HG03025 (cell line): ENCODE data around the gene SPRING1.

Source experiments
- ATAC-seq: cut with Tn5 transposase; IDR thresholded peaks from one replicate; pipeline ENCODE4 v1.9.1; 2021; ENCODE audit warnings: mild to moderate bottlenecking, moderate library complexity; ENCODE audit not compliant: unreplicated experiment, low FRiP score

SPRING1 gene

DNA sequence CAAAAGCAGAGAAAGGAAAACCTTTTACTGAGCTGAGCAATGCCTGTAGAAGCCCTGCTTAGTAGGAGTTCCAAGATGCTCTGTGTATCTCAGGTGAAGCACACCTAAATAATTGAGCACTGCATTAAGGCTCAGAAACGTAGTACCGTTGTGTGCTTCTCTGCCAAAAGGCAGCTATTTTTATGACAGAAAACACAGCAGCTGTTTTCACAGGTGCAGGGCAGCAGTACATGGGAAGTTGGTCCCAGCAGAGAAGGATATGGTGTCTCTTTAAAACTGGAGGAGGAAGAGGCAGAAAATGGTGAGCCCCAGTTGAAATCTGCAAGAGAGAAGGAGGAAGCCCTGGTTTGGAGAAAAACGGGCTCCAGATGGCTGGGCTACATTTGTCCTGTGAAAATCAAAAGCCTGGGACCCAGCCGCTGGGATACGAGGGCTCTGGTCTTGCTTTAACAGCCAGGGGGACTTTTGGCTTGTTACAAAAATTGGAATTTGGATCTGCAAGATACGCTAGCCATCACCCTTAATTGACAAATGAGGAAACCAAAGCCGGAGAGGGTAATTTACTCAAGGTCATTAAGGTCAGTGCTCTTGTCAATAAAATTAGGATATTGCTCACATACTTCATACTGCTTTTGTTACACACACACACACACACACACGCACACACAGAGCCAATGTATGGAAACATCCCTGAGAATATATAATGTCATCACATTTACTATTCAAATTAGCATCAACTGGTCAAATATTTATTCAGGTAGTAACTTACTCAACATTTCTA is 27.3 kb downstream of the SPRING1 start:
- ATAC-seq = no peak

DNA sequence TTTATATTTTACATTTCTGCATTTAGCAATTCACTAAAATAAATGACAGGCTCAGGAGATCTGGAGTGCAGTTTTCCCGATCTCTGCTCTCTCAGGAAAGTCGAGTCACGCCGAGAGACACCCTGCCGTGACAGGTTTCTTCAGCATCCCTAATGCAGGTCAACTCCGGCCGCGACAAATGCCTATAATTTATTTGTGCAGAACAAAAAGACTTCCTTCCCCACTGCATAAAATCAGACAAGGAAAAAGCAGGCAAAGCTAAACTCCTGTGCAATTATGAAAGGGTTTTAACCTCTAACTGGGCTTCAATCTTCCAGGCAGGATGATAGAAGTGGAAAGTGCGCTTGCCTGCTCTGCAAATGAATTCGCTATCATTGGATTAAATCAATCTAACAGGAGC is 28.1 kb downstream of the SPRING1 start:
- no peak for ATAC-seq

DNA sequence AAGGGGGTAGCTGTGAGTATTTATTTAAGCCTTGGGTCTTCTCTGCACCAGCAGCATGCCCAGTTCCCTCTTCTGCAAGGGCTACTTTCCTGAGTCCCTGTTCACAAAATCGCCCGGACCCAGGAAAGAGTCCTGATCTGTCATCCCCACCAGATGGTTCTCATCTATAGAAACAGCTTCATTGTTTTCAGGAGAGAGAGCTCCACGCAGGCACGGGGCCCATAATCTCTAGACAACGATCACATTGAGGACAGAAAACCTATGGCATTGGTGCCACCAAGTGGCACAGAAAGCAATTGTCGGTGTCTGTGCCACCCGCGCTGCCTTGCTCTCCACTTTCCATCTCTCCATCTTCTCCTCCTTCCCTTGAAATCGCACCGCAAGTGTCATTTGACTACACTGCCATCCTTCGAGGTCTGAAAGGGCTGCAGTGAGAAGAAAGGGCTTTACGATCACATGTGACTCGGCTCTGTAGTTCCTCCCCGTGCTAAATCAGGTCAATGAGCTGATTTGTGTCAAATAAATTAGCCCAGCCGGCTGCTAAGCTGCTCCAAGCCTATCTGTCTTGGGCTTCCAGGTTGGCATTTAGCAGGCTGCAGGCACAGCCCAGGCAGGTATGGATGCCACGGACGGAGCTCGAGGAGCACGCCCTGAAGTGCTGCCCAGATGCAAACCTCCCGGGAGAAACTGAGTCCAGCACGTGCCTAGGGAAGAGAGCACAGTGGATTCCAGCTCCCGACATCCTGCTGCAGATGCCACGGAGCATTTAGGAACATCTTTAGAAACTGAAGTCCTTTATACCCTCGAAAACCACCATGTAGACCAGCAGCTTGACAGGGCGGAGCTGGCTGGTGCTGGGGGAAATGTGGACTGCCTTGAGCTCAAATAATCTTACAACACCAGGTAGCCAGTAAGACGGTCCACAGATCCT is 28.8 kb downstream of the SPRING1 start:
- ATAC-seq = no peak

DNA sequence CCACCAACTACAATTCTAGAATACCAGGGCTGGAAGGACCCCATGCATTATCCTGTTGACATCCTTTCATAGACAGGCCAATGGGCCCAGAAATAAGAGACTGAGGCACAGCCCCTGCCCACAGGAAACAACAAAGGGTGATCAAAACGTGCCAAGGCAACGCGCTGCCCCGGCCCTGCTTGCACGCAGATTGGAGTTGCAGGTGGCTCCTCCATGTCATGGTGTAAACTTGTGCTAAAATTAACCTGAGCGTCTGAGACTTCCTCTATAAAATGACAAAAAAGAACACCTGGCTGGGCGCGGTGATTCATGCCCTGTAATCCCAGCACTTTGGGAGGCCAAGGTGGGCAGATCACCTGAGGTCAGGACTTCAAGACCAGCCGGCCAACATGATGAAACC is 30.1 kb downstream of the SPRING1 start:
- no peak for ATAC-seq

DNA sequence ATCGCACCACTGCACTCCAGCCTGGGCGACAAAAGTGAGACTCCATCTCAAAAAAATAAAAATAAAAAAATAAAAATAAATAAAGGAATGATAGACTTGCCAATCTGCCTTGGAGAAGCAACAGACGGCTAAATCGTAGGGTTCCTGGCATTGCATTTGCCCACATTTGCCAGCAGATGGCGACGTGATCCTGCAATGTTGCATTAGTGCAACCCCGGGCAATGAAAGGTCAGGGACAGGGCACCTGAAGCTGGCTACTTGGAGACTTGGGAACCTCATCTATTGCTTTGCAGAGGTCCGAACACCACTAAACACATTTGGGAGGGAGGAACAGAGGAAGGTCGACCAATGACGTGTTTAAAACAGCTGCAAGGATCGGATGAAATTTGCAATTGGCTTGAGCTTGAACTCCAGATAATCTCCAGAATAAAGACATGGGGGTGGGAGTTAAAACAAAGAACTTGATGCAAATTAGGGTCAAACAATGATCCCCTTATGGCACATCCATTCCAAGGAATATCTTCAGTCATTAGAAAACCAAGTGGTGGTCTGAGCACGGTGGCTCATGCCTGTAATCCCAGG is 34.6 kb downstream of the SPRING1 start:
- no peak for ATAC-seq

DNA sequence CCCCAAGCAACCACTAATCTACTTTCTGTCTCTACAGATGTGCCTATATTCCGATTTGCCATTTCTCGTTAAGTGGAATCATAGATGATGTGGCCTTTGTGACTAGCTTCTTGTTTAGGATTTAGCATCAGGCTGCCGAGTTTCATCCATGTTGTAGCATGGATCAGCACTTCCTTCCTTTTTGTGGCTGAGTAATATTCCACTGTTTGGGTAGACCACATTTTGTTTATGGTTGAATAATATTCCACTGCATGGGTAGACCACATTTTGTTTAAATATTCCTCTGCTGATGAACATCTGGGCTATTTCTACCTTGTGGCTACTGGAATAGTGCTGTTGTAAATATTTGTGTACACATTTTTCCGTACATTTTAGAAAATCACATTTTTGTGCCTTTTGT is 36.4 kb downstream of the SPRING1 start:
- no peak for ATAC-seq

DNA sequence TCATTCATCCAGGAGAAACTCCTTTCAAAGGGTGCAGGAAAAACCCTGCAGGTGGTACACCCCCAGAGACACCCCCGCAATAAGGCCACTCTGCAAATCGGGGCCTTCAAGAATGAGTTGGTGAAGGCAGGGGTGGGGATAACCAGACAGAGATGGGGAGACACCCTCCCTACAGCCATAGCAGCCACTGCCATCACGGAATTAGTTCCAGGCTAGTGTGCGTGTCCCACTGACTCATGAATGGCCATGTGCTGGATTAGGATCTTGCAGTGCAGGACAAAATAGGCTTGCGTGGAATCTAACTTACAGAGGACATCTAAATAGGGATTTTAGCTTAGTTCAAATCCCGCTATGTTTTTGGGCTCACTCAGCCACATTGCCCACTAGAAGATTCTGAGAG is 37.8 kb downstream of the SPRING1 start:
- ATAC-seq = no peak

DNA sequence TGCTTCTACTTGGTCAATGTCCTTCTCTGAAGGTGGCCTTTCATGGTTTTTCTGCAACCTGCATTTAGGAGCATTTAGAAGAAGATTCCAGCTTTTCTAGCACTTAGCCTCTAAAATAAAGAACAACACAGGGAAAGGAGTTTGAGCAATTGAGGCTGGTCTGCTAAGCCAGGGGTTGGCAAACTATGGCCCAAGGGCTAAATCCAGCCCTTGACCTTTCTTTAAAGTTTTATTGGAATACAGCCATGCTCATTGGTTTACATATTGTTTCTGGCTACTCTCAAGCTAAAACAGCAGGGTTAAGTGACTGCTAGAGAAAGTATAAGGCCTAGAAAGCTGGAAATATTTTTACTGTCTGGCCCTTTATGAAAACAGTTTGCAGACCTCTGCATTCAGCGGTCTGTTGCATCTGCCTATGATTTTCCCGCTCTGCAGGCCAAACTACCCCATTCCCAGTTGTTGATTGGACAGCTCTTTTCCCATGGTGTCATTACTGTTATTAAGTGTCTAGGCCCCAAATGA is 39.3 kb downstream of the SPRING1 start:
- no peak for ATAC-seq

DNA sequence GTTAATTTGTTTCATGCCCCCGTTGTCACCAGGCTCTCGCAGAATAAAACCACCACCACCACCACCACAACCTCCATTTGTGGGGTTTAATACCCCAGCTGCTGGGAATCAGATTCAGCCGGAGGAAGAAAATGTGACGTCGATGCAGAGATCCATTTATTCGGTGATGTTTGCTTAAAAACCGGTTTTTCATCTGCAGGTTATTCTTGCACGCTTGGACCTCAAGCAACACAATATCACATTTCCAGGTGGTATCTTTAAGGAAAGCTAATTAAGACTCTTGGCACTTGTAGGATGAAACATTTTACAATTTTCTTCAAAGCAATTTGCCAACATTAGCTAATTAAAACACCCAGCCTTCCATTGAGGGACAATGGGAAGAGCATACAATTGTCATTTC is 39.8 kb downstream of the SPRING1 start:
- no peak for ATAC-seq

DNA sequence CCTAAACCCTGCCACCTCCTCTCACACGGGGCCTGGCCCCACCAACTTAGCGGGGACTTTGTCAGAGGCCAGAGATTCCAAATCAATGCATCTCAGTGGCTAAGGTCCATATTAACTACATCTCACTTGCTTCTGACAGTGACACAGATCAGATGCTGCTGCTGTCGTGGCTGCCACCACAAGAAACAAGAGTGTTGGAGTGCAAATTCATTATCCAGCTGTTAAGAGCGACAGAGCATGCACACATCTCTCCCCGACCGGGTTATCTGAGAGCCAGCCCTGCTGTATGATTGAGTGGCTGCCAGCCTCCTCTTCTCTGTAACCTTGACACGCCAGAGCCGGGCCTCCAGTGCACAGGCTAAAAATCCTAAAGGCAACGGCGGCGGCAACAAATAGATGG is 40.2 kb downstream of the SPRING1 start:
- ATAC-seq = no peak

DNA sequence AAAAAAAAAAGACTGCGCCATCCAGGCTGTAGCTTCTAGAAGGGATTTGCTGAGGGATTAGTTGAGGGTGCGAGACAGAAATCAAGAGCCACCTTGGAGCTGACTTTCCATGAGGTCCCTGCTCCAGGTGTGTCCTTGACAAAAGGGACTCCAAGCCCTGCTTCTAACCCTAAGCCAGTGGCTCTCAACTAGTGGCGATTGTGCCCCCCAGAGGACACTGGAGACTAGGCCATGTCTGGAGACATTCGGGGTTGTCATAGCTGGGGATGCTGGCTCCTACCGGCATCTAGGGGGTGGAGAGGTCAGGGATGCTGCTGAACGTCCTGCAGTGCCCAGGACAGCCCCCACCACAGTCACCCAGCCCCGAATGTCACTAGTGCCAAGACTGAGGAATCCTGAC is 40.6 kb downstream of the SPRING1 start:
- no peak for ATAC-seq

DNA sequence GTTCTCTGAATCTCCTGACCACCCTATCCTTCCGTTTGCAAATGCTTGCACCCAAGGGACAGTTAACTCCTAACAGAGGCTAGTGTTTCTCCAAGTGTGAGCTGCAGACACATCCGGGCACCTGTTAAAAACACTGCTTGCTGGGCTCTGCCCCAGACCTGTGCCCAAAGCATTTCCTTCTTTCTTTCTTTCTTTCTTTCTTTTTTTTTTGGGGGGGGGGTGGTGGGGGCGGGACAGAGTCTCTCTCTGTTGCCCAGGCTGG is 42.5 kb downstream of the SPRING1 start:
- ATAC-seq = no peak

DNA sequence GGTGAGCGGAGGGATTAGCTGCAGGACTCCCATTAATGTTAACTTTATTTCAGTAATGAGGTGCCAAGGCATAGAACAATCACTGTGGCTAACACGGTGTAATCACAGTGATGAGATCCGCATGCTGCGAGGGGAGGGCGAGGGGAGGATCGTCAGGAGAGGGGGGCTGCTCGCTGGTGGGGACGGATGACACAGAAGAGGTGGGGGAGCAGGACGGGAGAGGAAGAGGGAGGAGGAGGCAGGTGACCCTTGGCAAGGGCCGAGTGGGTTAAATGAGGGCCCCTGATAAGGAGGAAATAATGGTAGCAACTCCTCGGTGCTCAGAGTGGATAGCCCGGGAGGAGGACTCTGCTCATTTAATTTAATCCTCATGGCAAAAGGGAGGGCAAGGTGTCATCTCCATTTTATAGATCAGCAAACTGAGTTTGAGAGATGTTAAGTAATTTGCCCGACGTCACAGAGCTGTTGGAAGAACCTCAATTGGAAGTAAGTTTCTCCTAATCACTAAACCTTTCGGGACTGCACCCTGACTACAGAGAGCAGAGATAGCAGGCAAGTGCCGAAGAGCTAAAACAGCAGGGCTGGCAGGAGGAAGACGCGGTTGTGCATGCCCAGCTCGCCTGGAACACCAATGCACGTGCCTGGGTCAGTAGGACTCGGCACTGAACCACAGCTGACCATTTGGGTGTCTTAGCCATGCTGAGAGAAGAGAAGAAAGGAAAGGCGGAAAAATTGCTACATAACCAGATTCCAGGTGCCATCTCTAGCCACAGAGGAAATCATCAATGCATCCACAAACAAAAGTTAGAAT is 43.0 kb downstream of the SPRING1 start:
- no peak for ATAC-seq

DNA sequence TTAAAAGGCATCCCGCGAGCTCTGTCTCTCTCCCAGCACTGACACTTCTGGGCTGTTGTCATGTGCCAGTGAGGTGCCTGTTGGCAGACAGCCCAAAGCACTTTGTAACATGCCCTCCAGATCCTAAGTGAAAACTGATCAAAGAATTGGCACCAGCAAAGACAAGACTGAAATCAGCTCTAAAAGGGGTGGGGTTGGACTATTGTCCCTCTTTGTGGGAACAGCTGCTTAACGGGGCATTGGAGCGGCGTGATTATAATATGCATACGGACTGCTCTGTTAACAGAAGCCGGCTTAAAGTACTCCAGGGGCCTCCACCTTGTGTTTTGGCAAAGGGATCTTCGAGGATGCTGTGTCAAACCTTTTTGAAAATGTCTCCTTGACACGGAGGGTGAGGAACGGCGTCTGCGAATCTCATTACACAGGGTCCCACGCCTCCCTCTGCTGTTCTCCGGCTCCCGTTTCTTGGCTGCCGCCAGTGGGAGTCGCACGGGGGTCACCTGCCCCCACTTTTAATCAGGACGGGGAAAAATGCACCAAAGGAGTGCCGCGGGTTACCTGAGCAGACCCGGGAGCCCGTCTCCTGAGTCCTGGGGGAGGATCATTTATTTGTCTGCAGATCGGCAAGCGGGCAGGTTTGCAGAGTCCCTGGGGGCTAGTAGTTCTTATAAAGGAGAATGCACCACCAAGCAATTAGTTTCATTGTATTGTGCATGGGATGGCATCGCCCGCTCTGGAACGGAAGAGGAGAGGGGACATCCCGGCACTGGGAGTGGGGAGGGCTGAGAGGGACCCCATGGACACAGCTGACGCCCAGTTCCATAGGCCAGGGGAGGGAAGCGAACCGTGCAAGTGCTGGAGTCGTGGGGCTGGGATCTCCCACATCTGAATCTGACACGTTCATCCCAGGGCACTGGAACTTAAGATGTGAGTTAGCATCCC is 44.3 kb downstream of the SPRING1 start:
- no peak for ATAC-seq

DNA sequence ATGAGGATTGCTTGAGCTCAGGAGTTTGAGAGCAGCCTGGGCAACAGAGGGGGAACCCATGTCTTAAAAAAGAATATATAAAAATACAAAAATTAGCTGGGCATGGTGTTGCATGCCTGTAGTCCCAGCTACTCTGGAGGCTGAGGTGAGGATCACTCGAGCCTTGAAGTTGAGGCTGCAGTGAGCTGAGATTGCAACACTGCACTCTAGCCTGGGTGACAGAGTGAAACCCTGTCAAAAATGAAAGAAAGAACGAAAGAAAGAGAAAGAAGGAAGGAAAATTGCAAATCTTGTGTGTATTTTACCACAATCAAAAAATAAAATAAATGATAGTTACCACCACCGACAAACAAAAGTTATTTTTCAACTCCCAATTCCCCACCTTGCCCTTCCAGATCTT is 45.3 kb downstream of the SPRING1 start:
- ATAC-seq = no peak

DNA sequence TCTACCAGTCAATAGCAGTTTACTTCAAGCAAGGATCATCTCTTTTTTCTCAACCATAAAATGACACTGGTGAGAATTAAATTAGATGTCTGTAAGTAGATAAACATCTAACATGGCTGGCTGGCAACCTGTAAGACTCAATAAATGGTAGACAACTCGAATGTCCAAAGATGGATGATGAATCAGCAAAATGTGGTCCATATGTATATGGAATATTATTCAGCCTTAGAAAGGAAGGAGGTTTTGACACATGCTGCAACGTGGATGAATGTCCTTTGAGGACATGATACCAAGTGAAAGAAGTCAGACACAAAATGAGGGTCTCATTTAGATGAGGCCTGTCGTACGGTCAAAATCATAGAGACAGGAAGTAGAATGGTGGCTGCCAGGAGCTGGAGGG is 46.2 kb downstream of the SPRING1 start:
- no peak for ATAC-seq

DNA sequence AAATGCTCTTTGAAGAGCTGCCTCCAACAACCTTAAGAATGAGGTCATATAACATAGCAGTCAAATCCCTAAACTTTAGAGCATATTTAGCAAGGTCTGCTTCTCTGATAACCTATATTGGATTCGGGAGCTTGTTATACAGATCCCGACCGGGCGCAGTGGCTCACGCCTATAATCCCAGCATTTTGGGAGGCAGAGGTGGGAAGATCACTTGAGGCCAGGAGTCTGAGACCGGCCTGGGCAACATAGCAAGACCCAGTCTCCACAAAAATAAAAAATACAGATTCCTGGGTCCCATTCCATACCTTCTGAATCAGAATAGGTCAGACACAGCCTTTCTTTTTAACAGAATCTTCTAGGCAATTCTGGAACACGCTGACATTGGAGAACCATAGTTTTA is 46.7 kb downstream of the SPRING1 start:
- no peak for ATAC-seq

DNA sequence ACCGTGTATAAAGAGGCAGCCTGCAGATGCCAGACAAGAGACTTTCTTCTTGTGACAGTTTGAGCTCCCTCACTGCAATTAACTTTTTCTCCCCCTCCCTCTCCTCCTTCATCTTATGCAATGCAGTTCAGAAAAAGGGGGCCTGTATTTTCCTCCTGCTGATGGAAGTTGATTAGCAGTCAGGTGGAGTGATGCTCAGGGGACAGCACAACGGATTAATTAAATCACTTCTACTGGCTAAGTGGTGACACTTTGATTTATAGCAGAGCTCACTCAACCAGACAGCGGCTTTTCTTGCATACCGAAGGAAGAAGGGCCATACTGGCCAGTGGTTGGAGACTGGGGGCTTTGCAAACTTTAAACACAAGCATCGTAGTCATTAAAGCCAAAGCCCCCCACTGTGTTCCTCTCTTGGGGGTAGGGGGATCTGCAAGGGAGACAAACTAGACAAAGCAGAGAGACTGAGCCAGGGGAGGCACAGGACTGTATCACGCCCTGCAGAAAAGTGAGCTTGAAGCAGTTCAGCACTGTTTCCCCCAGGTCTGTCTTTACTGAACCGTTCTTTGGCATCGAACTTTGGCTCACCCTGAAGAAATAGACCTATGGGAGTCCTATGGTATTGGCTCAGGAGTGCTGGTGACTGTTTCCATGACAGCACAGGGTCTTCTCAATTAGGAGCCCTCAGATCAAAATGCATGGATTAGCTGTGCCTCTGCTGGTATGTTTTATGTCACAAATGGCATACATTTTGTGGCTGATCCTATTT is 47.7 kb downstream of the SPRING1 start:
- ATAC-seq = no peak

DNA sequence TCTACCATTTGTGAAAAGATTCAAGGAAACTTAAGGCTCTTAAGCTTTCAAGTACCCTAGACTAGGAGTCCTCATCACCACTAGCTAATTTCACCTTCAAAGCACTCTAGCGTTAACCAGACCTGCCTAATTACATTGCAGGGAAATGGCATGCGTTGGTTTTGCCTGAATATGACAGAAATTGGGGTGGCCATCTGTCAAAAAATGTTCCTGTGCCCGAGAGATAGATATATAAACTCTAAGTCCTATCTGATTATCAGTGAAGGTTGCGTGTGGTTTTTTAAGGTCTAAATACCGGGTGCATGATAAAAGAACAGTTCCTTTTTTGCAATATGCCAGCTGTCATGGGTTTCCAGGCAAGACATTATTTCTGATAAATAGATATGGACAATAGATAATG is 48.3 kb downstream of the SPRING1 start:
- ATAC-seq = no peak
